ENCODE measurements around the gene ZBTB48.

Gene ZBTB48

GRCh38 chr1:6614019-6614928, 34.5 kb downstream of the ZBTB48 start:
- peak; percentile 55 for DNase-seq

DNA sequence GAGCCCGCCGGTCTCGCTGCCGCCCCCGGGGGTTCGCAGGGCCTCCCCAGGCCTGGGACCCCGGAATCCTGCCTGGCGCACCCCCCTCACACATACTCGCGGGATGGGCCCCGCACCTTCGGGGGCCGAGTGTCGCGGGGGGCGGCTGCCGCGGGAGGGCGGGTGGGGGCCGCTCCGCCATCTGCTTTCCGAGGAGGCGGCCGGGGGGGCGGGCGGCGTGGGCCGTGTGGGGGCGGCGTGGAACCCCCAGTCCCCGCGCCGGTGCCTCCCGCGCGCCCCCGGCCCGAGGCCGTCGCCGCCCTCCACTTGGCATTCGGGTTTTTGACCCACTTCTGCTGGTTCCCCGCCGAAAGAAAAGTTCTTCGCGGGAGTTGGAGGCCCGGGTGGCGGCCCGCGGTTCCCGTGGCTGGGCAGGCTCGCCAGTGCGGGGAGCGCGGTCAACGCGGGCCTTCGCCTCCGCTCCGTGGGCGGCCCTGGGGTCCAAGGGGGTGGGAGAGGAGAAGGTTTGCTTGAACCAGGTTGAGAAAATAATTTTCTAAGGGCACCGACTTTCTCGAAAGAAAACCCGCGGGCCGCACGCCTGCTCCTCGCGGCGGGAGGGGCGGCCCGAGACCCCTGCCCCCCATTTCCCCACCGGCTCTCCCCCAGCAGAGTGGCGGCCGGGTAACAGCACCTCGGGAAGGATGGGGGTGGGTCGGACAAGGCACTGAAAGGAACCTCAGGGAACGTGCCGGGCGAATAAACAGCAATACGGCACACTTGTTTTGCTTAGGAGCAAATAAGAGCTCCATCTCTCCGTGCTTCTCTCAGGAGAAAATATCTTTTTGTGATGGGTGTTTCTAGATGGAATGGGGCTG, 35.4 kb downstream of the ZBTB48 start:
- no peak for DNase-seq

DNA sequence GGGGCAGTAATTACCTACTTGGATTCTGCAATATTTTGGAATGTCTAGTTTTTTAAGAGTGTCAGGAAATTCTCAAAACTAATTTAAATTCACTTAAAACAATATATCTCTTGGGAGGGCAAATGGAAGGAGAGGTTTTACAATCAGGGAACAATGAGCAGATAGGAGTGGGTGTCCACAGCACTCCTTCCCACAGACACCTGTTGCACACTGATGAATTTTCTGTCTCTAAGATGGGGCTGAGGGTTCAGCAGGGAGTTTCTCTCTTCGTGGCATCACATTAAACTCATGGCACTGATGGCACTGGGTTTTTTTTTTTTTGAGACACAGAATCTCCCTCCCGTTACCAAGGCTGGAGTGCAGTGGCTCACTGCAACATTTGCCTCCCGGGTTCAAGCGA, 39.3 kb downstream of the ZBTB48 start:
- DNase-seq: no peak

GRCh38 chr1:6621429-6622391, 41.9 kb downstream of the ZBTB48 start:
- no peak for DNase-seq

- no peak for DNase-seq
These were observed 42.8 kb downstream of the ZBTB48 start for GRCh38 chr1:6622396-6623152.

GRCh38 chr1:6623269-6623965, 43.6 kb downstream of the ZBTB48 start:
- no peak for DNase-seq

GRCh38 chr1:6624710-6625583, 45.2 kb downstream of the ZBTB48 start, which contains the start of gene THAP3:
TSS of gene THAP3 (plus strand) at chr1:6624868. CDS start at chr1:6625219, 351 bp downstream.
- peak; percentile 77 for DNase-seq

DNA sequence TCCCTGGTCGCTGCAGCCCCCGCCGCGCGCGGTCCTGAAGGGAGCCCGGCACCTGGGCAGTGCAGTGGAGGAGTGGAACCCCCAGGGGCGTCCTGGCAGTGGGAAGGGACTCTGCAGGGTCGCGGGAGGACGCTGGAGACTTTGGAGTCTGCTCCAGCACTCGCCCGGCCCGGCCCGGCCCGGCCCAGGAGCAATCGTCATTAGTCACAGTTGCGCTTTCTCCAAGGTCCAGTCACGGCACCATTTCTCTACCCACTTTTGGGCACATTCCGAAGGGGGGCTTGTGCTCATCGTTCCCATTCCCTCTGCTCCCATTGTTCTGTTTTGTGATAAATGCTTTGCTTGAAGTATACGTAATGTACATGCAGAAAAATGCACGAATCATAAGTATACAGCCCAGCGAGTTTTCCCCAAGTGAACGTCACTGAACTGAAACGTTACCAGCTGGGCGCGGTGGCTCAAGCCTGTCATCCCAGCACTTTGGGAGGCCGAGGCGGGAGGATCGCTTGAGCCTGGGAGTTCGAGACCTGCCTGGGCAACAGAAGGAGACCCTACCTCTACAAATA, 45.9 kb downstream of the ZBTB48 start:
- no peak for DNase-seq

GRCh38 chr1:6627031-6627430, 47.2 kb downstream of the ZBTB48 start:
- no peak for DNase-seq

GRCh38 chr1:6627841-6628545, 48.2 kb downstream of the ZBTB48 start:
- DNase-seq: no peak

GRCh38 chr1:6628971-6629479, 49.2 kb downstream of the ZBTB48 start:
- DNase-seq: no peak

DNA sequence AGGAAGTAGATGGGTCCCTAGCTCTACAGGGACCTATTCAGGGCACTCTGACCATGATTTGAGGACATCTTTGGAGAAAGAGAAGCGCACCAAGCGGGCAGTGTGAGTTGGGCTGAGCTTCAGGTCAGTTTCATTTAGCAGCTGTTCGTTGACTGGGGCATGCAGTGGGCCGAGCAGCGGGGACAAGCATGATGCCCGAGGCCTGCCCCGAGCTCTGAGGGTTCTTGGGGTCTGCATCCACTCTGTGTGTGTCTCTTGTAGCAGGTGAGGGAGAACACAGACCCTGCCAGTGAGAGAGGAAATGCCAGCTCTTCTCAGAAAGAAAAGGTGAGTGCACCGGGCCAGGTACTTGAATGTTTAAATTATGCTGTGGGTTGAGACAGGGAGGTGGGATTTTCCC, 50.2 kb downstream of the ZBTB48 start:
- DNase-seq: no peak

- no peak for DNase-seq
These were observed 51.3 kb downstream of the ZBTB48 start for GRCh38 chr1:6631058-6631457.

DNA sequence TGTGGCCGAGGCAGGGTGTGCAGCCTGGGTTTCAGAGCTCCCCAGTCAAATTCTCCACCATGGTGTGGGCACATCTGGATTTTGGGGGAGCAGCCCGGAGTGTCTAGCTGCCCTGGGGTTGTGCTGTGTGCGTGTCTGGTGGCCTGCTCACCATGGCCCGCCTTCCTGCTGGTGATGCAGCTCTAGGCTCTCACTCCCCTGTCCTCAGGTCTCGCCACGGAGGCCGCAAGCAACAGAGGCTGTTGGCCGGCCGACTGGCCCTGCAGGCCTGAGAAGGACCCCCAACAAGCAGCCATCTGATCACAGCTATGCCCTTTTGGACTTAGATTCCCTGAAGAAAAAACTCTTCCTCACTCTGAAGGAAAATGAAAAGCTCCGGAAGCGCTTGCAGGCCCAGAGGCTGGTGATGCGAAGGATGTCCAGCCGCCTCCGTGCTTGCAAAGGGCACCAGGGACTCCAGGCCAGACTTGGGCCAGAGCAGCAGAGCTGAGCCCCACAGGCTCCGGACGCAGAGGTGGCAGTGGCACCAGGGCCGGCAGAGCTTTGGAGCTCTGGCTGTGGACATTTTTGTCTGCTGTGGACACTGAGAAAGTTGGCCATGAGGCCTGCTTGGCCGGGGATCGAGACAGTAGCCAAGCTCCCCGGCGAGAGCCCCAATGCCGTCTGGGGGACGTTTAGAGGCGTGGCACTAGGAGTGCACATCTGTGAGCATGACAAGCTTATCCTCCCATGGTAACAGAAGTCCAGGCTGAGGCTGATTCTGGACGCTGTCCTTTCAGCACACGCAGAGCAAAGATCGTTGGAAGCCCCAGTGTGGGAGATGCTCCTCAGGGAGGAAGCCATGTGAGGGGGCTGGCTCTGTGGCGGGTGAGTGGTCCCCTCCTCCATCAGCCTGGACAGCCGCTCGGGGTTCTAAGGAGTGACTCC, 53.1 kb downstream of the ZBTB48 start:
- DNase-seq: no peak

DNA sequence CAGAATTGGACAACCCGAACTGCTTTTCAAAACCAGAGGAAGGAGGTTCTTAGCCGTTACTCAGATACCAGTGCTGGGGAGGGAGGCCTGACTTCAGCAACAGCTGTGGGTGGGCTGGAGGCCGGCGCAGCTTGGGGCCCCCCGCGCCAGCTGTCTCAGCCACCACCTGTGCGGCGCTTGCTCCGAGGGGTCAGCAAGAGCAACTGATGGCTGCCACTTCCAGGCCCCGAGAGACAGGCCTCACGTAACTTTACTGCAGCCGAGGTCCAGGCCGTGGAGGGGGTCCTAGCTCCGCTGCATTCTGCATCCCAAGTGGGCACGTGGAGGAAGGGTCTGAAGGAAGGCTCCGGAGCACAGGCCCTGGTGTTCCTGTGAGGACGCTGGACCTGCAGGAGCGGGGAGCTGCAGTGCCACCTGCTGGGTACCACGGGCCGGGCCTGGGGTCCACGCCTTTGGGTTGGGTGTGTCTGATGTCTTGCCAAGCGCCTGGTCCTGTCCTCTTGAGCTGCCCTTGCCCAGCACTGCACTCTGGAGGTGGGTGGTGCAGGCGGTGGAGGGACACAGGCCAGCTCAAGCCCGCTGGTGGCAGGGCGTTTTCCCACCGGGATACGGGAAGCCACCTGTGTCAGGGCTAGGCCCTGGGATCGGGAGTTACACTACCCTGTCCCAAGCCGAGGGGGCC, 54.7 kb downstream of the ZBTB48 start:
- peak; percentile 9 for DNase-seq

- no peak for DNase-seq
These were observed 55.5 kb downstream of the ZBTB48 start for GRCh38 chr1:6635161-6635909.
